H1 (cell line): Measurements from ENCODE around the gene TBCE. TPM values are rescaled to one million over a fixed set of nuclear protein-coding genes. Genes with fewer than 3 reads are reported as not detected.

Experiments used
- CBX5 ChIP-seq: fragments of 300-800, 300-1000 bp; sonication (generic); IDR thresholded peaks from 2 replicates; pipeline ENCODE4 v1.7.1; 2016; ENCODE audit warnings: antibody characterized with exemption, low read length, low read depth
- CREB1 ChIP-seq: IDR thresholded peaks from 2 replicates; pipeline ENCODE4 v1.6.1; 2012; ENCODE audit warnings: inconsistent platforms
- CTBP2 ChIP-seq: IDR thresholded peaks from 2 replicates; pipeline ENCODE4 v1.7.0; 2011; ENCODE audit warnings: borderline replicate concordance, mild to moderate bottlenecking, moderate library complexity, mixed read lengths, low read length; ENCODE audit not compliant: insufficient read depth, insufficient read length
- EZH2 ChIP-seq: fragments of 200-600 bp; sonication (generic); IDR thresholded peaks from 2 replicates; pipeline ENCODE4 v1.7.1; 2012; ENCODE audit warnings: low read depth, mild to moderate bottlenecking, moderate library complexity, low read length, inconsistent platforms; ENCODE audit not compliant: severe bottlenecking
- HDAC6 ChIP-seq: IDR thresholded peaks from one replicate; pipeline ENCODE4 v1.7.1; 2012; ENCODE audit warnings: low read depth, mild to moderate bottlenecking, inconsistent platforms, low read length, moderate library complexity
- TAF1 ChIP-seq: IDR thresholded peaks from 2 replicates; pipeline ENCODE4 v1.6.1; 2011; ENCODE audit warnings: mild to moderate bottlenecking, low read depth, low read length
- polyA plus RNA-seq, 7 experiments: library from polyadenylated mRNA; depleted of rRNA in 3 of 7; stranded (reverse) in 5 of 7; unstranded in 2 of 7; fragments of >200 nt in 5 of 7; fragments of 200-250 nt in 2 of 7; gene quantifications; 1 replicate in 5 of 7; 2 replicates in 1 of 7; 4 replicates in 1 of 7; pipeline versions ENCODE4 v1.2.1 to v1.2.3, GENCODE V29; 2011 to 2013; ENCODE audit warnings: missing spikeins in 2 of 7, mixed read lengths in 2 of 7
- total RNA-seq: library from RNA; stranded (reverse); fragmentation: NEBNext Ultra II Directional; extraction: Animal tissue kit (Norgen Biotek cat#: 25700); gene quantifications from 2 replicates; pipeline ENCODE4 v1.2.1, GENCODE V29; 2021
- TF ChIP-seq, protein P1 (sequence below), 3 experiments: IDR thresholded peaks; 1 replicate in 2 of 3; 2 replicates in 1 of 3; pipeline versions ENCODE4 v1.5.1 to v1.6.1; 2011; ENCODE audit warnings: low read length in 3 of 3, mild to moderate bottlenecking in 3 of 3, inconsistent platforms in 2 of 3, low read depth in 1 of 3, moderate library complexity in 1 of 3; ENCODE audit not compliant: insufficient read depth in 1 of 3; ENCODE audit errors: control extremely low read depth in 1 of 3
- TF ChIP-seq, protein P2 (sequence below): IDR thresholded peaks from 2 replicates; pipeline ENCODE4 v1.6.1; 2011; ENCODE audit warnings: low read length, improper control_type of control experiment

TBCE gene
- total and polyA plus RNA-seq, 2 of the 8 experiments (the other 6 are each of a cell fraction or from before 2014, with no cell fraction given), result 22.7 to 42.9 TPM

DNA sequence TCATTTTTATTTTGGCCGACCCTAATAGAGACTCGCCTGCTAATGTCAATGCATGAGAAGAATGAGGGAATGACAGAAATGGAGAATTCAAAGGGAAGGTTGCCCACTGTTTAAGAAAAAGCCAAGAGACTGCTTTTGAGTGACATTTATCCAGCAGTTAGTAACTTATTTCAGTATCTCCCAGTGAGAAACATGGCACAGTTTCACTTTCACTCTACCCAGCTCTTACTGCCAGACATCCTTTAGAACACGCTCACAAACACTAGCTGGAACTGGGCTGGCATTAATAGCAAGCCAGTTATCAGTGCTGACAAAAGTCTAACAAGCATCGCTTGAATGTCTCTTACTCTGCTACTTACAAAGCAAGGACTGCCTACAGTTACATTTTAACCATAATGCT lies 30.3 kb upstream of the TBCE start (continued):
- TF ChIP-seq, protein P1, sequence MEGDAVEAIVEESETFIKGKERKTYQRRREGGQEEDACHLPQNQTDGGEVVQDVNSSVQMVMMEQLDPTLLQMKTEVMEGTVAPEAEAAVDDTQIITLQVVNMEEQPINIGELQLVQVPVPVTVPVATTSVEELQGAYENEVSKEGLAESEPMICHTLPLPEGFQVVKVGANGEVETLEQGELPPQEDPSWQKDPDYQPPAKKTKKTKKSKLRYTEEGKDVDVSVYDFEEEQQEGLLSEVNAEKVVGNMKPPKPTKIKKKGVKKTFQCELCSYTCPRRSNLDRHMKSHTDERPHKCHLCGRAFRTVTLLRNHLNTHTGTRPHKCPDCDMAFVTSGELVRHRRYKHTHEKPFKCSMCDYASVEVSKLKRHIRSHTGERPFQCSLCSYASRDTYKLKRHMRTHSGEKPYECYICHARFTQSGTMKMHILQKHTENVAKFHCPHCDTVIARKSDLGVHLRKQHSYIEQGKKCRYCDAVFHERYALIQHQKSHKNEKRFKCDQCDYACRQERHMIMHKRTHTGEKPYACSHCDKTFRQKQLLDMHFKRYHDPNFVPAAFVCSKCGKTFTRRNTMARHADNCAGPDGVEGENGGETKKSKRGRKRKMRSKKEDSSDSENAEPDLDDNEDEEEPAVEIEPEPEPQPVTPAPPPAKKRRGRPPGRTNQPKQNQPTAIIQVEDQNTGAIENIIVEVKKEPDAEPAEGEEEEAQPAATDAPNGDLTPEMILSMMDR (IDR thresholded peaks at IDR 0.05; ENCODE audit: control extremely low read depth in 1 of 3, insufficient read depth in 1 of 3, low read depth in 1 of 3, low read length in 3 of 3), result no peak
- TF ChIP-seq CTBP2 (no peak), CREB1 (no peak), HDAC6 (no peak), TAF1 (no peak), EZH2 (no peak), CBX5 (no peak)
- TF ChIP-seq, protein P2, sequence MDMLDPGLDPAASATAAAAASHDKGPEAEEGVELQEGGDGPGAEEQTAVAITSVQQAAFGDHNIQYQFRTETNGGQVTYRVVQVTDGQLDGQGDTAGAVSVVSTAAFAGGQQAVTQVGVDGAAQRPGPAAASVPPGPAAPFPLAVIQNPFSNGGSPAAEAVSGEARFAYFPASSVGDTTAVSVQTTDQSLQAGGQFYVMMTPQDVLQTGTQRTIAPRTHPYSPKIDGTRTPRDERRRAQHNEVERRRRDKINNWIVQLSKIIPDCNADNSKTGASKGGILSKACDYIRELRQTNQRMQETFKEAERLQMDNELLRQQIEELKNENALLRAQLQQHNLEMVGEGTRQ, result no peak
